Measurements from ENCODE around the gene PSME3IP1. TPM values are rescaled to one million over a fixed set of nuclear protein-coding genes. Genes with fewer than 3 reads are reported as not detected.

The PSME3IP1 gene
- total and polyA plus RNA-seq, 12 donors: 32.9 to 129 (median 67.8) TPM

GRCh38 chr16:57179215-57179828 is 6.5 kb downstream of the PSME3IP1 start:
- 59 to 84% (median 76%) methylated on average over 3 of the region's 3 CpGs for whole genome bisulfite sequencing, 4 donors
- intact Hi-C loops (cut with DNase I): no loop called here
- TF ChIP-seq CTCF (IDR thresholded peaks at IDR 0.05): no peak
- TF ChIP-seq POLR2A (IDR thresholded peaks at IDR 0.05): no peak

GRCh38 chr16:57178793-57179212 is 7.0 kb downstream of the PSME3IP1 start:
- DNase-seq: no peak
- intact Hi-C loops (cut with DNase I): no loop called here
- no peak overlapping the region for H3K4me3 ChIP-seq
- 68 to 75% (median 74%) methylated on average over 4 of the region's 4 CpGs for WGBS, 4 donors
- no peaks in the 10 kb centered on the region for H3K36me3 ChIP-seq (replicated peaks in 1 of 2)
- H3K27me3 ChIP-seq: no peaks in the 10 kb centered on the region
- H3K27ac ChIP-seq: no peak overlapping the region
- H3K4me1 ChIP-seq (replicated peaks in 1 of 2): no peaks in the 10 kb centered on the region
- no peaks in the 10 kb centered on the region for H3K9me3 ChIP-seq (replicated peaks in 1 of 3)
- no peak for TF ChIP-seq POLR2A (IDR thresholded peaks at IDR 0.05)

More at GRCh38 chr16:57179215-57179828, 6.5 kb downstream of the PSME3IP1 start:
- DNase-seq: no peak
- no peak overlapping the region for H3K4me3 ChIP-seq
- H3K27ac ChIP-seq: no peak overlapping the region
- H3K27me3 ChIP-seq: no peaks in the 10 kb centered on the region
- no peaks in the 10 kb centered on the region for H3K36me3 ChIP-seq (replicated peaks in 1 of 2)
- H3K9me3 ChIP-seq (replicated peaks in 1 of 3): no peaks in the 10 kb centered on the region
- peaks cover 0 to 3% of the 10 kb centered on the region in 2 donors for H3K4me1 ChIP-seq (replicated peaks in 1 of 2)

- Histone ChIP-seq H3K4me1 (replicated peaks in 1 of 2) (no peaks in the 10 kb centered on the region), H3K27me3 (no peaks in the 10 kb centered on the region), H3K36me3 (replicated peaks in 1 of 2) (peaks cover 0 to 4% of the 10 kb centered on the region in 2 donors), H3K27ac (no peak overlapping the region), H3K4me3 (no peak overlapping the region), H3K9me3 (replicated peaks in 1 of 3) (no peaks in the 10 kb centered on the region)
- 67 to 79% (median 71%) methylated on average over 3 of the region's 3 CpGs for WGBS, 4 donors
- no peak for TF ChIP-seq CTCF (IDR thresholded peaks at IDR 0.05)
- no peak for TF ChIP-seq POLR2A (IDR thresholded peaks at IDR 0.05)
- DNase-seq: no peak
- intact Hi-C loops (cut with DNase I): no loop called here
Measured at GRCh38 chr16:57178196-57178595, 7.6 kb downstream of the PSME3IP1 start.

GRCh38 chr16:57175896-57176295 is 9.9 kb downstream of the PSME3IP1 start:
- DNase-seq: no peak
- no peak overlapping the region for H3K4me3 ChIP-seq
- WGBS, 4 donors: 62 to 80% (median 77%) methylated on average over 5 of the region's 5 CpGs
- TF ChIP-seq CTCF (IDR thresholded peaks at IDR 0.05): no peak
- TF ChIP-seq POLR2A (IDR thresholded peaks at IDR 0.05): no peak
- intact Hi-C loops (cut with DNase I): no loop called here
- H3K27me3 ChIP-seq: no peaks in the 10 kb centered on the region
- H3K36me3 ChIP-seq (replicated peaks in 1 of 2): peaks cover 0 to 26% of the 10 kb centered on the region in 2 donors
- no peaks in the 10 kb centered on the region for H3K4me1 ChIP-seq (replicated peaks in 1 of 2)
- no peaks in the 10 kb centered on the region for H3K9me3 ChIP-seq (replicated peaks in 1 of 3)
- no peak overlapping the region for H3K27ac ChIP-seq

All from adrenal gland (tissue), 12 donors.